Type B pancreatic cell (in vitro differentiated cells): Measurements from ENCODE around the gene NHLRC4. TPM values are rescaled to one million over a fixed set of nuclear protein-coding genes. Genes with fewer than 3 reads are reported as not detected.

Source experiments
- DNase-seq: peaks from one replicate; pipeline ENCODE4 v3.0.0; 2021; ENCODE audit warnings: mixed read lengths; ENCODE audit not compliant: unreplicated experiment; ENCODE audit errors: extremely low spot score
- H3K27ac Mint-ChIP-seq: 2 replicates; pipeline ENCODE4 v1.8.0; 2021; ENCODE audit warnings: mild to moderate bottlenecking, mixed read lengths
- H3K27me3 Mint-ChIP-seq: 2 replicates; pipeline ENCODE4 v1.8.0; 2021; ENCODE audit warnings: mixed read lengths
- H3K36me3 Mint-ChIP-seq: 2 replicates; pipeline ENCODE4 v1.8.0; 2021; ENCODE audit warnings: mixed read lengths
- H3K4me1 Mint-ChIP-seq: one replicate; pipeline ENCODE4 v1.8.0; 2021; ENCODE audit warnings: mixed read lengths; ENCODE audit not compliant: unreplicated experiment
- H3K4me3 Mint-ChIP-seq: 2 replicates; pipeline ENCODE4 v1.8.0; 2021; ENCODE audit warnings: mild to moderate bottlenecking, mixed read lengths
- H3K9me3 Mint-ChIP-seq: 2 replicates; pipeline ENCODE4 v1.8.0; 2021; ENCODE audit warnings: mixed read lengths
- CTCF ChIP-seq: fragments of 200-600 bp; sonication (generic); conservative IDR thresholded peaks from 2 replicates; pipeline ENCODE4 v1.5.0; 2021; ENCODE audit warnings: antibody characterized with exemption, mild to moderate bottlenecking
- total RNA-seq: library from RNA; stranded (reverse); gene quantifications from 2 replicates; pipeline ENCODE4 v1.2.1, GENCODE V29; 2021; ENCODE audit warnings: low replicate concordance

The NHLRC4 gene
- total RNA-seq, 1 donor from 2014 or later: 1.4 TPM

DNA sequence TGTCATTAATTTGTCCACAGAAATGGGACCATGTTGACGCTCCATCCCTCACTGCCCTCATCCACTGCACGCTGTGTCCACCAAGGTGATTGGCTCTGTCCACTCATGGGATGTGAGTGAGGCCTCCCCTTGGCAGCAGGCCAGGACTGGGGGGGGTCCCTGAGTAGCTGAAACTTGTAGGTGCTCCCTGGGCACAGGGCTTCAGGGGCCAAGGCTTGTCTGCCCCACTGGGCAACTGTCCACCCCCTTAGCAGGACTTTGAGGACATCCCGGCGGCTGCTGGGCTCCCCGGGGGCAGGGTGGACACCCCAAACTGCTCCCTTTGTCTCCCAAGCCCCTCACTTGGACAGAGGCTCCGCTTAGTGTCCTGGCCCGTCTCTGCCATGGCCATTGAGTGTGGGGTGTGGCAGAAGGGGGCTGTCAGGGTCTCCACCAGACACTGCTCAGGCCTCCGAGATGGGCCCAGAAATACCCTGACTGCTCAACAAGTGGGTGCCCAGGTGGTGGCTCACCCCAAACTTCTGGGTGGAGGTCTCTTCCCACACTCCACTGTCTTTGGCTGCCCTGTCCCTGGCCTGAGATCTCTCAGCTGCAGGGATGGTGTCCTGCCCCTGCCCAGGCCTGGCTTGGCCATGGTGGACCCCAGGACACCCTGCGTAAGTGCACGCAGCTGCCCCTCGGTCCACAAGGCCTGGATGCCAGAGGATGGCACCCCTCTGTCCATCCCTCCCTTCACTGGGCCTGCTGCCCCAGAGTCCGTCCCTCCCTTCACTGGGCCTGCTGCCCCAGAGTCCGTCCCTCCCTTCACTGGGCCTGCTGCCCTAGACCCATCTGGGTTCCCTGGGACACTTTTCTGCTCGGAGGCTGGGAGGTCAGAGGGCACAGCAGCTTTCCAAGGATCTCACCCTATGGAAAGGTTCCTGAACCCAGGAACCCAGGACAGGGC lies 20.1 kb downstream of the NHLRC4 start:
- peaks cover 4% of the 10 kb centered on the region for H3K36me3 Mint-ChIP-seq
- no peaks in the 10 kb centered on the region for H3K9me3 Mint-ChIP-seq
- no peaks in the 10 kb centered on the region for H3K27me3 Mint-ChIP-seq
- peak overlapping the region; percentile 86 for H3K4me3 Mint-ChIP-seq
- no peak for DNase-seq
- peak overlapping the region; percentile 84 for H3K27ac Mint-ChIP-seq
- TF ChIP-seq CTCF: no peak
- H3K4me1 Mint-ChIP-seq: peaks cover 20% of the 10 kb centered on the region

- no peaks in the 10 kb centered on the region for H3K27me3 Mint-ChIP-seq
- no peaks in the 10 kb centered on the region for H3K9me3 Mint-ChIP-seq
- H3K27ac Mint-ChIP-seq: peak overlapping the region; percentile 99
- peak overlapping the region; percentile 96 for H3K4me3 Mint-ChIP-seq
- H3K36me3 Mint-ChIP-seq: peaks cover 4% of the 10 kb centered on the region
- no peak for DNase-seq
- TF ChIP-seq CTCF: no peak
- H3K4me1 Mint-ChIP-seq: peaks cover 28% of the 10 kb centered on the region
Observed at GRCh38 chr16:588639-588888, 21.8 kb downstream of the NHLRC4 start.

DNA sequence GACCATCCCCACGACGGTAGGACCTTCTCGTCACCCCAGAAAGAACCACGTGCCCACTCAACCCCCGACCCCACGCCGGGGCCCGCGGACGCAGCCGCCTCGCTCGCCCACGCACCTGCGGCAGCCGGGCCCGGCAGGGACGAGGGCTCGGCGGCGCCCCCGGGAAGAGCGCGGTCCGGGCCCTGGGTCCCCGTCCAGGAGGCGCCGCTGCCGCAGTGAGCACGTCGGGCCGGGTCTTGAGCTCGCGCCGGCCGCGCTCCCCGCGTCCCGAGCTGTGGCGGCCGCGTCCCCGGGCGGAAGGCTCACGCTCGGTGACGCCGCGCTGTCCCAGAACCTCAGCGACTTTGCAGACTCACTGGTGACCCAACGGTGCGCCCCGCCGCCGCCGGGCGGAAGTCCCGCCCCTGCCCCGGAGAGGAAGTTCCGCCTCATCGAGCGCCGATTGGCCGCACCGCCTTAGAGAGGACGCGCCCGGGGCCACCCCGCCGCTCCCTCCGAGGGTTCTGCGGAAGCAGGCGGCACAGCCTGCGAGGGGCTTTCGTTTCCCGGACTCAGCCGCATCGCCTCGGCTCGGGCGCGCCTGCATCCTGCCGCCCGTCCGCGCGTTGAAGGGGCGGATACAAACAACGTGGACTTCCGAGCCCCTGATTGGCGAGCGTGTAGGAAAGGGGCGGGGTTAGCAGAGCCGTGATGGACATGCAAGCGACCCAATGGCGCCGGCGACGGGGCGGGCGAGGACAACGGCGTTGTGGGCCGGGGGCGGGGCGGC lies 22.3 kb downstream of the NHLRC4 start:
- Mint-ChIP-seq H3K9me3 (no peaks in the 10 kb centered on the region), H3K27me3 (no peaks in the 10 kb centered on the region), H3K27ac (peak overlapping the region; percentile 99), H3K4me3 (peak overlapping the region; percentile 98), H3K36me3 (peaks cover 4% of the 10 kb centered on the region), H3K4me1 (peaks cover 31% of the 10 kb centered on the region)
- TF ChIP-seq CTCF: no peak
- peak; percentile 99 for DNase-seq

DNA sequence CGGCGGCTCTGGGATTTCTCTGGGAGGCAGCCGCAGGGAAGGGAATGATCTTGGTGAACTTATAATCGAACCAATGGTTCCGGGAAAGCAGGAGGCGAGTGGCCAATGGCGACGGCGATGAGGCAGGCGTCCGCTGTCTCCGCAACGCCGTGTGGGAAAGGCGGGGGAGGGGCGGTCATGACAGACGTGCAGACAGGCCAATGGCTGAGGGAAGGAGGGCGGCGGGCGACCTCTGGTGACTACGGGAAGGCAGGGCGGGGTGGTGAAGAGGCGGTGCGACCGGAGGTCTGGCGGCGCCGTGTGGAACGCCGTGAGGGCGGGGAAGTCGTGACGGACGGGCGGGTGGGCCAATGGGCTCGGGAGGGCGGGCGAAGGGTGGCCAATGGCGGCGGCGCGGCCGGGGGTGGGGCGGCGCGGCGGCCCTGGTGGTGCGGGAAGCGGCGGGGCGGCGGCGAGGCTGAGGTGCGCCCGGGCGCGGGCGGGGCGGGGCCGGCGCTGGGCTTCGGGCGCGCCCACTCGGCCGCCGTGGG lies 22.9 kb downstream of the NHLRC4 start, which contains the start of gene RAB40C:
TSS of gene RAB40C (plus strand) at position 409 of the 530 bp plus-strand sequence. CDS start 226 bp downstream, outside the sequence.
- Mint-ChIP-seq H3K36me3 (peaks cover 4% of the 10 kb centered on the region), H3K9me3 (no peaks in the 10 kb centered on the region), H3K4me3 (peak within 1 kb of the TSS; percentile 98), H3K27me3 (no peaks in the 10 kb centered on the region), H3K27ac (peak within 1 kb of the TSS; percentile 99), H3K4me1 (peaks cover 37% of the 10 kb centered on the region)
- TF ChIP-seq CTCF: no peak
- peak; percentile 99 for DNase-seq

GRCh38 chr16:590188-590814 lies 23.5 kb downstream of the NHLRC4 start:
- DNase-seq: no peak
- H3K4me3 Mint-ChIP-seq: peak overlapping the region; percentile 91

More at GRCh38 chr16:590188-590814, 23.5 kb downstream of the NHLRC4 start:
- peaks cover 36% of the 10 kb centered on the region for H3K4me1 Mint-ChIP-seq
- H3K27me3 Mint-ChIP-seq: no peaks in the 10 kb centered on the region
- TF ChIP-seq CTCF: no peak
- H3K27ac Mint-ChIP-seq: peak overlapping the region; percentile 79
- H3K36me3 Mint-ChIP-seq: peaks cover 4% of the 10 kb centered on the region
- no peaks in the 10 kb centered on the region for H3K9me3 Mint-ChIP-seq
